Fibroblast of mammary gland (primary cell): ENCODE data around the gene LRMDA.

Source experiments
- DNase-seq: peaks from one replicate; pipeline ENCODE4 v3.0.0-alpha.2; 2010; ENCODE audit warnings: low read depth
- H3K4me3 ChIP-seq: 2 replicates; pipeline ENCODE4 v1.5.1; 2011; ENCODE audit warnings: low read depth, mild to moderate bottlenecking, low read length, moderate library complexity; ENCODE audit not compliant: control insufficient read depth
- CTCF ChIP-seq: conservative IDR thresholded peaks from 2 replicates; pipeline ENCODE4 v1.5.1; 2011; ENCODE audit warnings: low read depth, low read length, inconsistent platforms; ENCODE audit not compliant: control insufficient read depth, insufficient read depth

LRMDA gene

GRCh38 chr10:75414527-75414926 is 16.9 kb upstream of the LRMDA start:
- no peak overlapping the region for H3K4me3 ChIP-seq
- no peak for DNase-seq
- no peak for TF ChIP-seq CTCF

GRCh38 chr10:75417522-75417927 is 13.9 kb upstream of the LRMDA start:
- DNase-seq = no peak
- H3K4me3 ChIP-seq = no peak overlapping the region
- TF ChIP-seq CTCF = no peak

- no peak overlapping the region for H3K4me3 ChIP-seq
- TF ChIP-seq CTCF = no peak
- no peak for DNase-seq
Observed at GRCh38 chr10:75418293-75418692, 13.1 kb upstream of the LRMDA start.

GRCh38 chr10:75418712-75419111 is 12.7 kb upstream of the LRMDA start:
- no peak for TF ChIP-seq CTCF
- H3K4me3 ChIP-seq = no peak overlapping the region
- no peak for DNase-seq

- H3K4me3 ChIP-seq = no peak overlapping the region
- no peak for DNase-seq
- TF ChIP-seq CTCF = no peak
Observed at GRCh38 chr10:75422913-75423312, 8.5 kb upstream of the LRMDA start.

- H3K4me3 ChIP-seq = no peak overlapping the region
- no peak for TF ChIP-seq CTCF
- no peak for DNase-seq
Observed at GRCh38 chr10:75424571-75424970, 6.9 kb upstream of the LRMDA start.

GRCh38 chr10:75425291-75426079 is 5.9 kb upstream of the LRMDA start:
- H3K4me3 ChIP-seq = no peak overlapping the region
- no peak for TF ChIP-seq CTCF

More at GRCh38 chr10:75425291-75426079, 5.9 kb upstream of the LRMDA start:
- no peak for DNase-seq
